T-helper 17 cell (primary cell): ENCODE data around the gene B4GALT2. TPM values are rescaled to one million over a fixed set of nuclear protein-coding genes. Genes with fewer than 3 reads are reported as not detected.

Experiments used
- ATAC-seq: fragments of 150-1000 bp; cut with Tn5 transposase; 2 replicates; pipeline ENCODE4 v1.10.0; 2021; ENCODE audit warnings: mild to moderate bottlenecking, moderate library complexity
- DNase-seq, 3 donors: peaks; one replicate each; pipeline versions ENCODE4 v3.0.0 to v3.0.0-alpha.2; 2020 to 2021
- H3K9me3 ChIP-seq: one replicate; pipeline ENCODE4 v1.7.0; 2013; ENCODE audit warnings: low read length, mild to moderate bottlenecking; ENCODE audit not compliant: control insufficient read depth, poor library complexity, severe bottlenecking
- H3K27ac Mint-ChIP-seq: one replicate; pipeline ENCODE4 v1.8.0; 2022; ENCODE audit warnings: mild to moderate bottlenecking, moderate library complexity, mixed read lengths
- H3K27me3 Mint-ChIP-seq: one replicate; pipeline ENCODE4 v1.8.0; 2022; ENCODE audit warnings: mixed read lengths
- H3K36me3 Mint-ChIP-seq: one replicate; pipeline ENCODE4 v1.8.0; 2022; ENCODE audit warnings: low read depth, mixed read lengths
- H3K4me1 Mint-ChIP-seq: one replicate; pipeline ENCODE4 v1.8.0; 2022; ENCODE audit warnings: mild to moderate bottlenecking, mixed read lengths
- H3K4me3 Mint-ChIP-seq: one replicate; pipeline ENCODE4 v1.8.0; 2022; ENCODE audit warnings: mild to moderate bottlenecking, moderate library complexity, mixed read lengths
- total RNA-seq, 4 donors: library from RNA in 2 of 4; stranded (reverse) in 2 of 4; gene quantifications; one replicate each; pipeline ENCODE4 v1.2.3 and lab custom pipeline; 2022 to 2026

B4GALT2 gene
- total RNA-seq, 2 donors from 2014 or later = 2.8 to 3.4 TPM

DNA sequence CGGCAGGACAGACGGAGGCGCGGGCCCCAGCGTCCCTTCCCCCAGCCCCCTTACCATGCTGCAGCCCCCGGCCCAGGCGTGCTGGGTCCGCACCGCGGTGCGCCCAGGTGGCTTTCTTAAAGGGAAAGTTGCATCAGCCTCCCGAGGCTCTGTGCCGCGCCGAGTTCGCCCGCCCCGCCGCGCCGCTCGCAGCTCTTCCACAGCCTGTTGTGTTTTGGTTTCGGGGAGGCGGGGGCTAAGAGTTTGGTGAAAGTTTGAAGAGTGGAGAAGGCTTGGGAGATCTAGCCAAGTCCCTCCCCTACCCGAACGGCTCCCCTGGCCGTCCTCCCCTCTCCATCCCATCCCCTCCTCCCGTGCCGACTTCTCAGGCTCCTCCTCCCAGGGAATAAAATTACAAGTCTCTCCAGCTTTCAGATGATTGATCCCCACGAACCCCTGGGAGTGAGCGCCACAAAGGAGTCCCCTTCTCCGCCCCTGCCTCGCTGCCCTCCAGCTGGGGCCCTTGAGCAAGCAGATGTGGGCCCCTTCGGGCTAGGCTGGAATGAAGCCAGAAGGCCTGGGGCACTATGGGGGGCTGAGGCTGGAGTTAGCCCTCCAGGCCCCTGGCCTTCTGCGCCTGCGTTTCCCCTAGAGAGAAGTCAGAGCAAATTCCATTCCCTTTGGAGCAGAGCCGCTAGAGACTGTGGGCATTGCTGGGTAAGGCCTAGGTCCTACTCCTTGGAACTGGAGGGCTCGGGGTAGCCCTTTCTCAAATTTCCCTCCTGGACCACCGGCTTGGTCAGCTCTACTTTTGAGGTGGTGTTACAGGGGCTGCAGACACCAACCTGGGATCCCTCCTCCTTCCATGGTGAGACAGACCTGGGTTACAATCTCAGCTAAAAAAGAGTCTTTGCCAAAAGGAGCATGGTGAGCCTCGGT lies 52.5 kb downstream of the B4GALT2 start, which contains the start of gene SLC6A9:
SLC6A9 (minus strand) TSS at position 211 of the 918 bp plus-strand sequence. CDS start 7,185 bp downstream, outside the sequence.
- Mint-ChIP-seq H3K4me3 (peak within 1 kb of the TSS; percentile 94), H3K27me3 (no peaks in the 10 kb centered on the region), H3K27ac (peak within 1 kb of the TSS; percentile 75), H3K4me1 (peaks cover 35% of the 10 kb centered on the region), H3K36me3 (no peaks in the 10 kb centered on the region)
- no peaks in the 10 kb centered on the region for H3K9me3 ChIP-seq
- DNase-seq (no peak), ATAC-seq (peak; percentile 4)

DNA sequence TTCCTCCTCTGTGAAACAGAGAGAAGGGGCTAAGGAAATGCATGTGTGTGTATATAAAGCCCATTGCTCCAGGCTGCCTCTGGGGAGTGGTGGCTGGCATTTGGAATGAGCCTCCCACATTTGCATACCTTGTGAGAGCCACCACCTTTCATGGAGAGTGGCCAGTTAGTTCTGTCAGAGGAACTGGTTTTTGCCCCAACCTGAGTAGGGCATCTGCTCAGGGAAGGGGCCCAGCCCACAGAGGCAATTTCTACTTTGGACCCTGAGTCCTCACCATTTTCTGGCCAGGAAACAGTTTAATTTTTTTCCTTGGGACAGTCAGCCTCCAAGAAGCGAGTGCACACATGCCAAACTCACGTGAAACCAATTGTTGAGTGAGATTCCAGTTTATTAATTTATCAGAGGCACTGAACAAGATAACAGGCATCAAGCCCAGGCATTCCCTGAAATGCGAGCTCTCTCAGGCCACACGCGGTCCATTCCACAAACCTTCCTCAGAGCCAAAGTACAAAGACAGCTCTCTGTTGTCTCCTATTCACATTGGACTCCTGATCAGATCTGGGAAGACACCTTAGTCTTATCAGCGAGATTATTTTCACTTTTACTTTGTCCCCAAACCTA lies 53.3 kb downstream of the B4GALT2 start:
- Mint-ChIP-seq H3K4me1 (peaks cover 38% of the 10 kb centered on the region), H3K27me3 (no peaks in the 10 kb centered on the region), H3K4me3 (peak overlapping the region; percentile 94), H3K27ac (peak overlapping the region; percentile 75), H3K36me3 (no peaks in the 10 kb centered on the region)
- no peaks in the 10 kb centered on the region for H3K9me3 ChIP-seq
- DNase-seq (no peak), ATAC-seq (no peak)

DNA sequence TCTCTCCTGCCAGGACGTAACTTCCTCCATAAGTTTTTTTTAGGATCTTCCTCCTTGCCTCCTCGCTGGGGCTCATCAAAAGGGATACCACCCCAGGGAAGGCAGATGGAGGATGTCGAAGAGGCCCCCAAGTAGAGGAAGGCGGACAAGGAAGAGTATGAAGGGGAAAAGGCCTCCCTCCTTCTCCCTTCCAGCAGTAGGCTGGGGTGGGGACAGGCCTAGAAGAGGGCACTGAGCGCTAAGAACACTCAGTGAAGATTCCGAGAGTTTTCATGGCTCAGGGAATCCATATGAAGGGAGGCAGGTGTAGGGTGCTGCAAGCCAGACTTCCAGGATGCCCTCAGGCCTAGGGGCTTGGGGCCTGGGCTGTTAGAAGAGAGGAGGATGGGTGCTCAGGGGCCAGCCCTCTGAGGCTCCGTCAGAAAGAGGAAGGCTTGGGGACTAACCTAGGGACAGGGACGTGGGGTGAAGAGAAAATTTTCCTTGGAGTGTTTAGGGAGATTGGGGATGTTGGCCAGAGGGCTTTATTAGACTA lies 54.1 kb downstream of the B4GALT2 start:
- no peaks in the 10 kb centered on the region for H3K9me3 ChIP-seq
- Mint-ChIP-seq H3K36me3 (no peaks in the 10 kb centered on the region), H3K27me3 (no peaks in the 10 kb centered on the region), H3K4me1 (peaks cover 36% of the 10 kb centered on the region), H3K4me3 (no peak overlapping the region), H3K27ac (peak overlapping the region; percentile 75)
- DNase-seq = no peak
- no peak for ATAC-seq

DNA sequence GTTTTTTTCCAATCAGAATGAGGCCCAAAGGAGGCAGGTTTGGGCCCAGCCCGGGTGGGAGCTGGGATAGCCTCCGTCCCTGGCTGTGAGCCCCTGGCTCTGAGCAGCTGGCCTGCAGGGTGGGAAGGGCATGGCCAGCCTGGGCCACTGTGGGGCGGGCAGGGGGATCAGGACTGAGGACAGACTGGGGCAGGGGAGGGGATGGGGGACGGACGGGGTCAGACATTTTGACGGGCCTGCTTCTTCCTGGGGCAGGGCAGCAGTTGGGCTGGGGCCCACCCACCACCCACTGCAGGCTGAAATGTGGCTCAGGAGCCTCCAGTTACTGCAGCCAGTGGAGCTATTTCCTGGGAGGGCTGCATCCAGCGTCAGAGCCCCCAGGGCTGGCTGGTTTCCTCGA lies 54.7 kb downstream of the B4GALT2 start:
- Mint-ChIP-seq H3K27ac (peak overlapping the region; percentile 75), H3K36me3 (no peaks in the 10 kb centered on the region), H3K4me1 (peaks cover 32% of the 10 kb centered on the region), H3K4me3 (no peak overlapping the region), H3K27me3 (no peaks in the 10 kb centered on the region)
- H3K9me3 ChIP-seq = no peaks in the 10 kb centered on the region
- ATAC-seq (no peak), DNase-seq (no peak)

DNA sequence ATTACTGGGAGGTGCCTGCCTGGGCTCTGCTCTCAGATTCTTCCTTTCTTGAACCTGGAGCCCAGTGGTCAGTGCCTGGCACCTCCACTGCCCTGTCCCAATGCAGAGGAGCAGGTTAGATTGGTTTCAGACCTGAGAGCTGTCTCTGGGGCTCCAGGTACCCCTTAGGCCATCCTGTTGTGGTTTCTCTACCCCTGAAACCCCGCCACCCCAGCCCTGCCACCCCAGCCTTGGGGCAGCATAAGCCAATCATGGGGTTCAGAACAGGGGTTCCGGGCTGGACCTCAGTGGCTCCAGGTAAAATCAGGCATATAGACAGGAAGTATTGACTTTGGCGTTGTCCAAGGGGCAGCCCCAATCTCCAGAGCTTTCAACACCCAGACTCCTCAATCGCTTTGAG lies 55.4 kb downstream of the B4GALT2 start:
- H3K27ac Mint-ChIP-seq = no peak overlapping the region
- no peak overlapping the region for H3K4me3 Mint-ChIP-seq
- peaks cover 25% of the 10 kb centered on the region for H3K4me1 Mint-ChIP-seq
- H3K36me3 Mint-ChIP-seq = no peaks in the 10 kb centered on the region
- DNase-seq = no peak
- ATAC-seq = no peak
- no peaks in the 10 kb centered on the region for H3K9me3 ChIP-seq
- H3K27me3 Mint-ChIP-seq = no peaks in the 10 kb centered on the region

DNA sequence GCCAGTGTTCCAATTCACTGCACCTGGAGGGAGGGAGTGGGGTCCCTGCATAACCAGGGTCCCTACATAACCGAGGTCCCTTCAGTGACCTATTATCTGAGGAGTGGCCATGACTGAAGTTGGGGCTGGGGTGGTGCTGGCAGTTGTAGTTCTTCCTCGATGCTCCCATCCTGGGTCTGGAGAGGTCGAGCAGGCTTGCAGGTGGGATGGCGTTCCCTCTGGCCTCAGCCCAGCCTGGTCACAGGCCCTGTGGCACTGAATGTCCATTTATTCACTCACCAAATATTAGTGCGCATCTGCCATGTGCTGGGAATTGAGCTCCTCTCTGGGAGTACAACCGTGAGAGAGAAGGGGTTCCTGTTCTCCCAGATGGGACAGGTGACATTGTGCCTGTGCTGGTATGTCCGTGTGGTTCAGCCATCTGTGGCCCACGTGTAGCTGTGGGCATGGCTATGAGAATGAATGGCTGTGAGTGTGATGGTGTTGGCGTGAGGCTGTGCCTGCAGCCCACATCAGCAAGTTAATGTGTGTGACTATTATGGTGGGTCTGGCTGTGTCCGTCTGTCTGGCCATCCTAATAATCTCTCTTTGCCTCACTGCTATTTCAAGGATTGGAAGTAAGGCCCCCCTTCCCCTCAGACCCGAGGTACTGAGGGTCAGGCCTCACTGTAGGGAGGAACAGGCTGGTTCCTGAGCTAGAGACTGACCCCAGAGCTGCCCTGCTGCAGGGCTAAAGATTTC lies 56.1 kb downstream of the B4GALT2 start:
- DNase-seq (no peak), ATAC-seq (no peak)
- no peaks in the 10 kb centered on the region for H3K9me3 ChIP-seq
- H3K4me1 Mint-ChIP-seq = peaks cover 20% of the 10 kb centered on the region
- H3K27ac Mint-ChIP-seq = no peak overlapping the region
- peaks cover 5% of the 10 kb centered on the region for H3K27me3 Mint-ChIP-seq
- no peaks in the 10 kb centered on the region for H3K36me3 Mint-ChIP-seq
- H3K4me3 Mint-ChIP-seq = no peak overlapping the region

DNA sequence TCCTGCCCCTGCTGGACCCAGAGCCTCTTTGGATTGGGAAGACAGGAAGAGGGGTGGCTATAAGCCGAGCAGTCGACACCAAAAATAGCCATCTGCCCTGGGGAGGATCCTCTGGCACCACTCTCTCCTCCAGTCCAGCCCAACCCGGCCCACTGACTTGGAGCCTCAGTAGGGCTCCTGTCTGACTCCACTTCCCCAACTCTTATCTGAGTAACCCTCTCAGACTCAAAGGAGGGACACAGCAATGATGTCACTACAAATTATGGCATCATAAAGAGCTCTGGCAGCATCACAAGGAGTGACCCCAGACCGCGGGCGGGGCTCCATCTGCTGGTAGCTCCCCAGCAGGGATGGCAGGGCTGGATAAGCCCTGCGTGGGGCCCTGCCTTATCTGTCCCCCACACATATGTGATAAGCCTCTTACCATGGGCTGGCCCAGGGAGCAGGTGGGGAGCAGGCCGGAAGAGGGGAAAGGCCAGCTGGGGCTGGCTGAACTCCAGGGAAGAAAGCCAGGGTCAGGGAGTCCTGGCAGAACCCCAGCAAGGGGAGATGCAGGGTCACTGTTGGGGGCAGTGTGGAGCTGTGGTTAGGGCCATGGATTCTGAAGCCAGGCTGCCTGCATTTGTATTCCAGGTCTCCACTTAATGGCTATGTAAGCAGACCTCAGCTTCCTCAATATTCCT lies 56.9 kb downstream of the B4GALT2 start:
- peaks cover 20% of the 10 kb centered on the region for H3K4me1 Mint-ChIP-seq
- ATAC-seq (no peak), DNase-seq (no peak)
- no peaks in the 10 kb centered on the region for H3K36me3 Mint-ChIP-seq
- no peaks in the 10 kb centered on the region for H3K9me3 ChIP-seq
- peaks cover 5% of the 10 kb centered on the region for H3K27me3 Mint-ChIP-seq
- H3K27ac Mint-ChIP-seq = peak overlapping the region; percentile 74
- no peak overlapping the region for H3K4me3 Mint-ChIP-seq

DNA sequence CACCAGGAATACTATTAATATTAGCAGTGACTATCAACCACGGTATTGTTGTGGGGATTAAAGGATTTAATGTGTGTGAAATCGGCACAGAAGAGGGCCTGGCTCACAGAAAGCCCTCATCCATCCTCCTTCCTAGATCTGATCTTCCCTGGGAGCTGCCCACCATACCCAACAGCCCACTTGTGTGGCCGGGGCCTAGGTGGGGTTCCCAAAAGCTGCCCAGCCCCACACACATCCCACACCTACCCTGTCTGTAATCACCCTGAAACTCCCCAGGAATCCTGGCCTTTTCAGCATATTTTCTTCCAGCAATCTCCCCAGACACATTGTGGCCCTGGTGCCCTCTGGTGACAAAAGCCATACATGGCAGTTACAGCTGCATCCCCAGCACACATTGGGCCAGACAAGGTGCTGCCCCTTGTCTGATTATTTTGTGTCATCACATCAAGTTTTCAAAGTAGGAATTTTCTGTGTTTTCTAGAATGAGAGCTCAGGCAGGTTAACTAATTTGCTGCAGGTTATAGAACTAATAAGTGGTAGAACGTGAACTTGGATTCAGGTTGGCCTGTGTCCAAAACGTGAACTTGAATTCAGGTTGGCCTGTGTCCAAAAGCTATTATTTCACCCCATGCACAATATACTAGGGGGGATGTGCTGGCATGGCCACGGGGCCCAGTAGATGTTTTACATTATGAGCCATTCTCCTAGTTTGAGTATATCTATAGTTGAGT lies 57.6 kb downstream of the B4GALT2 start:
- H3K36me3 Mint-ChIP-seq = no peaks in the 10 kb centered on the region
- DNase-seq = peak; percentile 38 to 62 (median 39)
- H3K4me3 Mint-ChIP-seq = no peak overlapping the region
- peak overlapping the region; percentile 74 for H3K27ac Mint-ChIP-seq
- H3K4me1 Mint-ChIP-seq = peaks cover 16% of the 10 kb centered on the region
- no peaks in the 10 kb centered on the region for H3K9me3 ChIP-seq
- ATAC-seq = peak; percentile 89
- peaks cover 5% of the 10 kb centered on the region for H3K27me3 Mint-ChIP-seq

DNA sequence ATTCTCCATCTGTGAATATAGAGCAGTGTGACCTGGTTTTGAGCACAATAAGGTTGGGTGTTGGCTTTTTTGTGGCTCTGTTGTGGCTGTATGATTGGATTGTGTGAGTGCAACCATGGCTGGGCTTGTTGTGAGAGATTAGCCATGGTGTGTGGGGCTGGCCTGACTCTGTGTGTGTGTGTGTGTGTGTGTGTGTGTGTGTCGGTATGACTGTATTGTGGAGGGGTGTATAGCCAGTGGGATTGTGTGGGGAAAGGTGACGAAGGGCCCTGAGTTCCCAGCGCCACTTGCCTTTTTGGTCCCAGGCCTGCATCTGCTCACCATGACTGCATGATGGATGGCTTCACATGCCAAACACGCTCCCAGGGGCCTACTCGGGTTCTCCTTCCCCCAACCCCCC lies 58.1 kb downstream of the B4GALT2 start:
- no peaks in the 10 kb centered on the region for H3K36me3 Mint-ChIP-seq
- peaks cover 5% of the 10 kb centered on the region for H3K27me3 Mint-ChIP-seq
- peak overlapping the region; percentile 74 for H3K27ac Mint-ChIP-seq
- H3K4me1 Mint-ChIP-seq = peaks cover 15% of the 10 kb centered on the region
- H3K9me3 ChIP-seq = no peaks in the 10 kb centered on the region
- DNase-seq = no peak
- no peak overlapping the region for H3K4me3 Mint-ChIP-seq
- peak; percentile 47 for ATAC-seq

DNA sequence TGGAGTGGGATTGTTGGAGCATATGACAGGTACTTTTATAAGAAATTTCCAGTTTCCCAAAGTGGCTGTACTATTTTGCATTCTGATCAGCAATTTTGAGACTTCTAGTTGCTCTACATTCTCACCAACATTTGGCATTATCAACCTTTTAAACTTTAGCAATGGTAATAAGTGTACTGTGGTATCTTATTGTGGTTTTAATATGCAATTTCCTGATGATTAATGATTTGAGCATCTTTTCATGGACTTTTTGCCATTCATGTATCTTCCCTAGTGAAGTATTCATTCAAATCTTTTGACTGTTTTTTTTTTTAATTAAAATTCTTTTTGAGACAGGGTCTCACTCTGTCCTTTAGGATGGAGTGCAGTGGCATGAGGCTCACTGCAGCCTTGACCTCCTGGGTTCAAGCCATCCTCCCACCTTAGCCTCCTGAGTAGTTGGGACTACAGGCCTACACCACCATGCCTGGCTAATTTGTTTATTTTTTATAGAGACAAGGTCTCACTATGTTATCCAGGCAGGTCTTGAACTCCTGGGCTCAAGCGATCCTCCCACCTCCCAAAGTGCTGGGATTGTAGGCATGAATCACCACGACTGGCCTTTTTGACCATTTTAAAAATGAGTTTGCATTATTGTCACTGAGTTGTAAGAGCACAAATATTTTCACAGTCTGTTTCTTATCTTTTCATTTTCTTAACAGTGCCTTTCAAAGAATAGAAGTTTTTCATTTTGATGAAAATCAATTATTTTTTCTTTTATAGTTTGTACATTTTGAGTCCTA lies 60.1 kb downstream of the B4GALT2 start:
- Mint-ChIP-seq H3K27ac (no peak overlapping the region), H3K4me1 (peaks cover 5% of the 10 kb centered on the region), H3K4me3 (no peak overlapping the region), H3K36me3 (no peaks in the 10 kb centered on the region), H3K27me3 (peaks cover 7% of the 10 kb centered on the region)
- DNase-seq (no peak), ATAC-seq (no peak)
- H3K9me3 ChIP-seq = no peaks in the 10 kb centered on the region

DNA sequence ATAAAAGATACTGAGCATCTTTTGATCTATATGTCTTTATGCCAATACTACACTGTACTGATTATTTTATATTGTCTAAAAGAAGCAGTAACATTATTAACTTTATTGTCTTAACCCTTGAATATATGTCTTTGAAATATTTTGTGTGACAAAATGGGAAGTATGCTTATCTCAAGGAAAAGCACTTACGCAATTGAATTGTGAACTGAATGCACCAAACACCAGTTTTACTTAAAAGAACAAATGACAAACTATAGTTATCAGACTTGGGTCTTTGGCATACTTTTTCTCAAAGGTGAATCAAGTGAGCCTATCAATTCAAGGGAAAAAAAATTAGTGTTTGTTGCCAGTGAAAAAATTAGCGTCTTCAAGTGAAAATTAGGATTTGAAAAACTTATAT lies 61.4 kb downstream of the B4GALT2 start:
- DNase-seq = no peak
- Mint-ChIP-seq H3K4me3 (no peak overlapping the region), H3K36me3 (no peaks in the 10 kb centered on the region), H3K27ac (no peak overlapping the region), H3K4me1 (peaks cover 5% of the 10 kb centered on the region), H3K27me3 (peaks cover 15% of the 10 kb centered on the region)
- H3K9me3 ChIP-seq = no peaks in the 10 kb centered on the region
- no peak for ATAC-seq
